Kidney epithelial cell (primary cell): ENCODE measurements around the gene POLN. TPM values are rescaled to one million over a fixed set of nuclear protein-coding genes. Genes with fewer than 3 reads are reported as not detected.

ENCODE experiments used
- DNase-seq: peaks from one replicate; pipeline ENCODE4 v3.0.0-alpha.2; 2010; ENCODE audit warnings: low read depth
- H3K27me3 ChIP-seq: 2 replicates; pipeline ENCODE4 v1.6.0; 2011; ENCODE audit warnings: low read length; ENCODE audit not compliant: control insufficient read depth, insufficient read depth
- H3K36me3 ChIP-seq: 2 replicates; pipeline ENCODE4 v1.5.1; 2011; ENCODE audit warnings: low read length; ENCODE audit not compliant: control insufficient read depth, insufficient read depth
- H3K4me3 ChIP-seq: 2 replicates; pipeline ENCODE4 v1.5.1; 2011; ENCODE audit warnings: low read depth, mild to moderate bottlenecking, control low read depth, low read length
- total RNA-seq: library from RNA; depleted of rRNA; stranded (reverse); fragments of >200 nt; gene quantifications from 2 replicates; pipeline ENCODE4 v1.2.3, GENCODE V29; 2015
- TF ChIP-seq, protein P1 (sequence below): IDR thresholded peaks from 2 replicates; pipeline ENCODE4 v1.5.1; 2011; ENCODE audit warnings: mild to moderate bottlenecking, moderate library complexity, low read length, control low read depth, inconsistent platforms; ENCODE audit not compliant: insufficient read depth, poor library complexity, severe bottlenecking

POLN gene
- total RNA-seq, 1 donor from 2014 or later = 0.38 TPM

GRCh38 chr4:2068566-2068965, 173.4 kb downstream of the POLN start:
- H3K4me3 ChIP-seq = no peak overlapping the region
- TF ChIP-seq, protein P1, sequence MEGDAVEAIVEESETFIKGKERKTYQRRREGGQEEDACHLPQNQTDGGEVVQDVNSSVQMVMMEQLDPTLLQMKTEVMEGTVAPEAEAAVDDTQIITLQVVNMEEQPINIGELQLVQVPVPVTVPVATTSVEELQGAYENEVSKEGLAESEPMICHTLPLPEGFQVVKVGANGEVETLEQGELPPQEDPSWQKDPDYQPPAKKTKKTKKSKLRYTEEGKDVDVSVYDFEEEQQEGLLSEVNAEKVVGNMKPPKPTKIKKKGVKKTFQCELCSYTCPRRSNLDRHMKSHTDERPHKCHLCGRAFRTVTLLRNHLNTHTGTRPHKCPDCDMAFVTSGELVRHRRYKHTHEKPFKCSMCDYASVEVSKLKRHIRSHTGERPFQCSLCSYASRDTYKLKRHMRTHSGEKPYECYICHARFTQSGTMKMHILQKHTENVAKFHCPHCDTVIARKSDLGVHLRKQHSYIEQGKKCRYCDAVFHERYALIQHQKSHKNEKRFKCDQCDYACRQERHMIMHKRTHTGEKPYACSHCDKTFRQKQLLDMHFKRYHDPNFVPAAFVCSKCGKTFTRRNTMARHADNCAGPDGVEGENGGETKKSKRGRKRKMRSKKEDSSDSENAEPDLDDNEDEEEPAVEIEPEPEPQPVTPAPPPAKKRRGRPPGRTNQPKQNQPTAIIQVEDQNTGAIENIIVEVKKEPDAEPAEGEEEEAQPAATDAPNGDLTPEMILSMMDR = no peak
- H3K27me3 ChIP-seq = peaks cover 28% of the 10 kb centered on the region
- no peaks in the 10 kb centered on the region for H3K36me3 ChIP-seq
- DNase-seq = no peak

- DNase-seq = no peak
- peaks cover 26% of the 10 kb centered on the region for H3K27me3 ChIP-seq
- H3K36me3 ChIP-seq = no peaks in the 10 kb centered on the region
- no peak overlapping the region for H3K4me3 ChIP-seq
- TF ChIP-seq, protein P1 = no peak
Measured at GRCh38 chr4:2068198-2068470, 173.8 kb downstream of the POLN start.

DNA sequence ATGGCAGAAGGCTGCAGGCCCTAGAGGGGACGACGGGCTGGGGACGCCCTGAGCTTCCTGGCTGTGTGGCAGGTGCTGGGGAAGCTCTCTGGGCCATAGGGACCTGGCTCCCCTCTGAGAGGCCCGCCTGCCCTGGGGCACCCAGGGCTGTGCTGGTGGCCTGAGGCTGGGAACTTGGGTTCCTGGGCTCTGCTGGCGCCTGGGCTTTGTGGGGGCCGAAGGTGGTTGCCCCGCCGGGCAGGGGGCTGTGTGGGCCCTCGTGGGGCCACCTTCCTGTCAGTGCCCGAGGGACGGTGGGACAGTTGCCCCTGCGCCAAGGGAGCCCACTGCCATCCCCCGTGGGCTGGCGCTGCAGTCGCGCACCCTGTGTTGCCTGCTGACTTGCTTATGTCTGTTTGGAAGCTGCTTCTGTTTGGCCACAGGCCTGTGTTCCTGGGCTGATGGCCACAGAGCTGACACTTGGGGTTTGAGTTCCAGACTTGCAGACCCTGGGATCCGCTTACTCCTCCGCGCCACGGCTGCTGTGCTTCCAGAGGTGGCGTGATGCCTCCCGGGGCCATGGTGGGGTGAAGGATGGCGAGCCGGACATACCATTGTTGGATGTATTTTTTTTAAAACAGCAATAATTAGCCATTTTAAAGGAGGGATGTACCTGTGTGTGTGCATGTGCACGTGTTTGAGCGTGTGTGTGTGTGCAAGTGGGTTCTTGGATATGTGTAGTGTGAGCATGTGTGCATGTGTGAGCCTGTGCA, 174.3 kb downstream of the POLN start:
- TF ChIP-seq, protein P1 = no peak
- no peak for DNase-seq
- Histone ChIP-seq H3K36me3 (no peaks in the 10 kb centered on the region), H3K27me3 (peaks cover 21% of the 10 kb centered on the region), H3K4me3 (no peak overlapping the region)

GRCh38 chr4:2066571-2067445, 175.1 kb downstream of the POLN start:
- H3K4me3 ChIP-seq = no peak overlapping the region
- H3K27me3 ChIP-seq = peaks cover 16% of the 10 kb centered on the region
- DNase-seq = no peak
- no peaks in the 10 kb centered on the region for H3K36me3 ChIP-seq
- TF ChIP-seq, protein P1 = no peak

- Histone ChIP-seq H3K27me3 (peaks cover 16% of the 10 kb centered on the region), H3K4me3 (no peak overlapping the region), H3K36me3 (no peaks in the 10 kb centered on the region)
- TF ChIP-seq, protein P1 = no peak
- DNase-seq = no peak
Measured at GRCh38 chr4:2066011-2066551, 175.8 kb downstream of the POLN start.
